GM19468 (cell line): Measurements from ENCODE around the gene TMEM97.
"Not testable (repeated sequence)": the region's sequence is repeated elsewhere in the genome, so short reads cannot be mapped to it uniquely, and the experiment has no call there.

ENCODE experiments used
- ATAC-seq: cut with Tn5 transposase; IDR thresholded peaks from one replicate; pipeline ENCODE4 v1.9.1; 2021; ENCODE audit warnings: mild to moderate bottlenecking, moderate library complexity, moderate number of reproducible peaks; ENCODE audit not compliant: unreplicated experiment; ENCODE audit errors: extremely low read depth

The TMEM97 gene

DNA sequence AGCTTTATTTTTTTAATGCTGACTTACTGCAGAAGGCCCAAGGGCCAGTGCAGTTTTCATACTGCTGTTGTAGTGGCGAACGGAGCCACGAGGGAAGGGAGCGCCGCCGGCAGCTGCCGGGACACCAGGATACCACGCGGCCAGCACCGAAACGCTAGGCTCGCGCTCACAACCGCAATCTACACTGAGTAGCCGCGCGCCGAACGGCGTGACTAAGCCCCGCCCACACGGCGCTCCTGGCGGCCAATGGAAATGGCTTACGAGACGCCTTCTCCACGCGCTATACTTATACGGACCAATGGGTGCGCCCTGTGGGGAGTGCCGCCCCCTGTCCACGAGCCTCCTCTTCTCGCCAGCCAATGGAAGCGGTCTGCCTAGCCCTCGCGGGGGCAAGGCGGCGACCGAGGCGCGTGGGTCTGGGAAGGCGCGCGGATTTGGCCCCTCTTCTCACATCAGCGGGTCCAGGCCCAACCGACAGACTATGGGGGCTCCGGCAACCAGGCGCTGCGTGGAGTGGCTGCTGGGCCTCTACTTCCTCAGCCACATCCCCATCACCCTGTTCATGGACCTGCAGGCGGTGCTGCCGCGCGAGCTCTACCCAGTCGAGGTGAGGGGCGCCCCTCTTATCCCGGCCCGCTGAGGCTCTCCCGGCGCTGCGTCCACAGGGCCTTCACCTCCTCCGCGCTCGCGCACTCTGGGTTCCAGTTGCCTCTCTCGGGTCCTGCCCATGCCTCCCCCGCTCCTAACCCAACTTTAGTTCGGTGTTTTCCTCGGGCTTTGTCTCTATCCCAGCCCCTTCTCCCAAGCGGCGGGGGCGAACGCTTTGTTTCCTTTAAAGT, at the start of gene TMEM97:
Gene TMEM97, plus strand, starts transcription at position 442 of the 839 bp plus-strand sequence. Its CDS starts 40 bp downstream, at position 482.
- peak; percentile 93 for ATAC-seq

DNA sequence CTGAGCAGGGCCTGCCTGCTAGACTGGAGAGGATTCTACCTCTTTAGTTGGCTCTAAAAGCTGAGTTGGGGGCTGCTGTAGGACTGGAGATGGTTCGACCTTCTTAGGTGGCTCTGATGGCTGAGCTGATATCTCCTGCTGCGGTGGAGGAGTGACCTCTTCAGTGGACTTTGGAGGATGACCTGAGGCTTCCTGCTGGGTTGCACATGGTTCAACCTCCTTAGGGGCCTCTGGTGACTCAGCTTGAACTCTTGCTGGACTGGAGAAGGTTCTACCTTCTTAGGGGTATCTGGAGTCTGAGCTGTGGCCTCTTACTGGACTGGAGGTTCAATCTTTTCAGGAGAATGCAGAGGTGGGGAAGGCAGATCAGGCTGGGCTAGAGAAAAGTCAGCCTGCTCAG, 48.9 kb upstream of the TMEM97 start:
- no peak for ATAC-seq

DNA sequence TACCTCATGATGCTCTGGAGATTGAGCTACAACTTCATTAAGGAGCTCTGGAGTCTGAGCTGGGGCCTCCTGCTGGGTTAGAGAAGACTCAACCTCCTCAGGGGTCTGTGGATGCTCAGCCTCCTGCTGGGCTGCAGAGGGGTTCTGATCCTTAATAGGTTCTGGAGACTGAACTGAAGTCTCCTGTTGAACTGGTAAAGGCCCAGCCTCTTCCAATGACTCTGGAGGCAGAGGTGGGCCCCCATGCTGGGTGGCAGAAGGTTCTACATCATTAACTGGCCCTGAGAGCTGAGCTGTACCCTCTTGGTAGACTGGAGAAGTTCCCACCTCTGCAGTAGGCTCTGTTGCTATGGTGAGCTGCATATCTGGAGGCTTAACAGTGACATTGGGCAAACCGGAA, 48.1 kb upstream of the TMEM97 start:
- ATAC-seq, result no peak

DNA sequence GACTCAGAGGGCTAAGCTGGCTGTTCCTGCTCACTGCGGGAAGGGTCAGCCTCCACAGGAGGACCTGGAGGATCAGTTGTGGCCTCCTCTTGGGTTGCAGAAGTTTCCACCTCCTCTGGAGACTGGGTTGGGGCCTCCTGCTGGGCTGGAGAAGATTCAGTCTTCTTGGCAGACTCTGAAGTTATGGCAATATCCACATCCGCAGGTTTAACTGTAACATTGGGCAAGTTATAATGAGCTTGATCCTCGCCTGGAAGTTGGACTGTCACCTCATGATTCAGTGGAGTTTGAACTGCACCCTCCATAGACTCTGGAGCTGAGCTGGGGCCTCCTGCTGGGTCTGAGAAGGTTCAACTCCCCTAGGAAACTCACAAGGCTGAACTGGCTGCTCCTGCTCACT, 47.6 kb upstream of the TMEM97 start:
- no peak for ATAC-seq

DNA sequence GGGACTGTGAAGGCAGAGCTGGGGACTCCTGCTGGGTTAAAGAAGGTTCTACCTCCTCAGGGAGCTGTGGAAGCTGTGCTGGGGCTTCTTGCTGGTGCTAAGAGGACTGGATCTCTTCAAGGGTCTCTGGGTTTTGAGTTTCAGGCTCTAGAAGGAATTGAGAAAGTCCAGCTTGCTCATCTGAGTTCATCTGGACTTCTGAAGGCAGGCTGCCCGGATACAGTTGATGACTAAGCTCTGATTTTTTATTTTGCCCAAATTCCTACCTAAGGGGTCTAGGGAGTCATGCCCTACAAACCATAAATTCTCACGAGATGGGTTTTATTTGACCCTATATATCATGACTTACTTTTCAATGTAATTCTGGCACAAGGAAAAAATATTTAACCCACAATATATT, 46.8 kb upstream of the TMEM97 start:
- ATAC-seq, result no peak

DNA sequence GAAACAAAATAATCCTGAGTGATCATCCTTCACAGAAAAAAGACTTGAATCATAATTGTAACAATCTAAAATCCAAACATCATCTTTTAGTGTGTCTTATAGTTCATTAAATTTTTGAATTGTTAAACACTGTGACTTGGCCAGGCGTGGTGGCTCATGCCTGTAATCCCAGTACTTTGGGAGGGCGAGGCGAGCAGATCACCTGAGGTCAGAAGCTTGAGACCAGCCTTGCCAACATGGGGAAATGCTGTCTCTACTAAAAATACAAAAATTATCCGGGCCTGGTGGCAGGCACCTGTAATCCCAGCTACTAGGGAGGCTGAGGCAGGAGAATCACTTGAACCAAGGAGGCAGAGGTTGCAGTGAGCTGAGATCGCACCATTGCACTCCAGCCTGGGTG, 45.7 kb upstream of the TMEM97 start:
- ATAC-seq, result not testable (repeated sequence)

DNA sequence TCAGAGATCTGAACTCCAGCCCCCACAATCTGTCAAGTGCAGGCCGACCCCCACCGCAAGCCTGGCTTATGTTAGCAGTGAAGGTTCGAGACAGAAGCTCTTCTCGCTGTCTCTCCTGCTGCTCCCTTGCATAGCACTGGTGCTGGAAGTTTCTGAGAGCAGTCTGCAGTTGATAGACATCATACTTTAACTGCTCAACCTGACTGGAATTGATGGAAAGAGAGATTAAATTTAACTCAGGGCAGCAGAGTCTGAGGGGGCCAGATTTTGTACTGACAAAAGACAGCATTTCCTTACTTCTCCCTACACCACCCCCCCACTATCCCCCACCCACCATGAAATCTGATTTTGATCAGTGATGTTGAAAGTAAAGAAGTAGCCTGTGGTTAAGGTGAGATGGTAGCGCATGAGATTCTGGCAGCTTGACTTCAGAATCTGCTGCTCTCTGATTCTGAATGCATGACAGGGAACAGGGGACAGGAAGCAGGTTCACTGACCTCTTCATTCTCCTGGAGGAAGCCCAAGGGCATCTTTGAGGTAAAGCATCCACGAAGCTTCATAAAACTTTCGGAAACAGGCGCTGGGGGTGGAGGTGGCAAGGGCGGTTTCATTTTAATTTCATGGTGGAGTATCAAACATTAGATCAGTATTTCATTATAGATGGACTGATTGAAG, 44.3 kb upstream of the TMEM97 start:
- ATAC-seq, result no peak

DNA sequence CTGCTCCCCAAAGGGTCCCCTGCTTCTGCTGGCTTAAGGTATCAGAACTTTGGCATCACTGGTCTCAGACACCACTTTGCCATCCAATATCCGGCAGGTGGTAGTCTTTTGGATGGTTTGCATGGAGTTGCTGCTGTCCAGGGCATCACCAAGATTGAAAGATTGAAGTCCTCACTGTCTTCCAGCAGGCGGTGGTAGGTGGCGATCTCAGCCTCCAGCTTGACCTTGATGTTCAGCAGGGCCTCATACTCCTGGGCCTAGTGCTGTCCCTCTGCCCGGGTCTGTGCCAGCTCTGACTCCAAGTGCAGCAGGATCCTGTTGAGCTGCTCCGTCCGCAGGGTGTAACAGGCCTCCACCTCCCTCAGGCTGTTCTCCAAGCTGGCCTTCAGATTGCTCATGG, 43.0 kb upstream of the TMEM97 start:
- ATAC-seq, result no peak

DNA sequence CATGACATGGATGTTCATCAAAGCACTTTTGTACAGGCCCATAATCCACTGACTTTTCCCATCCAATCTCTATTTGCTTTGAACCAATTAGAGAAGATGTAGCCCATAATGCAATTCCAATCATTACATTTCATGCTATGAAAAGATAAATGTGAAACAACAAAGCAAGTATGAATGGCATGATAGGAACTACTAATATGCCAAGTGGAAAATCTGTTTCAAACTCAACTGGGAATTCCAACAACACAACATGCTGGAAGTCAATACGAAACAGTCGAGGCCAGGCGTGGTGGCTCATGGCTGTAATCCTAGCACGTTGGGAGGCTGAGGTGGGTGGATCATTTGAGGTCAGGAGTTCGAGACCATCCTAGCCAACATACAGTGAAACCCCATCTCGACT, 39.6 kb upstream of the TMEM97 start:
- no peak for ATAC-seq

DNA sequence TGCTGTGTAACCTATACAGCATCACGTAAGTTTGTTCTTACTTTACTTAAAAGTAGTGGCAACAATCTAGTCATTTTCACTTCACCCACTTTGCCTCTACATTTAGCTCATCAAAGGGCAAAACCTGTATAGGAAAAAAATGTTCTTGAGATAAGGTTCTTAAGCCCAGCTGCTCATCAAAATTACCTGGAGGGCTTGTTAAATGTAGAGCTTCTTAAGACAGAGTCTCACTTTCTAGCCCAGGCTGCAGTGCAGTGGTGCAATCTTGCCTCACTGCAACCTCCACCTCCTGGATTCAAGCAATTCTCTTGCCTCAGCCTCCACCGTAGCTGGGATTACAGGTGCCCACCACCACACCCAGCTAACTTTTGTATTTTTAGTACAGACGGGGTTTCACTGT, 38.2 kb upstream of the TMEM97 start:
- ATAC-seq, result no peak

DNA sequence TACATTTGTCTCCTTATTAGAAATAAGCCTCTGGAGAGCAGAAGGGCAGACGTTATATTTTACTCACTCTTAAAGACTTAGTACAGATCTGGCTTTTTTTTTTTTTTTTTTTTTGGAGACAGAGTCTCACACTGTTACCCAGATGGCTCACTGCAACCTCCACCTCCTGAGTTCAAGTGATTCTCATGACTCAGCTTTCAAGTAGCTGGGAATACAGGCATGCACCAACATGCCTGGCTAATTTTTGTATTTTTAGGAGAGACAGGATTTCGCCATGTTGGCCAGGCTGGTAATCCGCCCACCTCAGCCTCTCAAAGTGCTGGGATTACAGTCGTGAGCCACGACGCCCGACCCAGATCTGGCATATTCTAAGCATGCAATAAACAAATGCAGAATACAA, 36.4 kb upstream of the TMEM97 start:
- ATAC-seq, result no peak

DNA sequence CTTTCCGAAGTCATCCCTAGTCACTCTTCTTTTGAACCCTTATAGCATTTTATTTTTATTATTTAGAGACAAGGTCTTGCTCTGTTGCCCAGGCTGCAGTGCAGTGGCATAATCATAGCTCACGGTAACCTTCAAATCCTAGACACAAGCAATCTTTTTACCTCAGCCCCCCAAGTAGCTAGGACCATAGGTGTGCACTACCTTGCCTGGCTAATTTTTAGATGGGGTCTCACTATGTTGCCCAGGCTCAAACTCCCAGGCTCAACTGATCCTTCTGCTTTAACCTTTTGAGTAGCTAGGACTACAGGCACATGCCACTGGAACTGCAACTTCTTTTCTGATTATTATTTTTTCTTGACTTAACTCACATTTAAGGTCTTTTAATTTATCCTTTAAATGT, 33.0 kb upstream of the TMEM97 start:
- no peak for ATAC-seq

DNA sequence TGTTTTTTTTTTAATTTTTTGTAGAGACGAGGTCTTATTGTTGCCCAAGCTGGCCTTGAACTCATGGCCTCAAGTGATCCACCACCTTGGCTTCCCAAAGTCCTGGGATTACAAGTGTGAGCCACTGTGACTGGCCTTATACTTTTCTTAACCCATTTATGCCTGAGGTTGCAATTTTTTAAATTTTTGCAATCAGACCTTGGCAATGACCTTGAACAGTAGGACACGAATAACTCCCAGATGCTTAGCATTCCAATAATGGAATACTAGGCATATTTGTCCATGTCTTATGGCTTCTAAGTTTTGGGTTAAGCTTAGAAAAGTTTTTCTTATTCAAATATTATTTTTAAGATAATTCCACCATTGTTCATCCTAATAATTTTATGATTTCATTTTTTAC, 28.3 kb upstream of the TMEM97 start:
- ATAC-seq, result no peak

DNA sequence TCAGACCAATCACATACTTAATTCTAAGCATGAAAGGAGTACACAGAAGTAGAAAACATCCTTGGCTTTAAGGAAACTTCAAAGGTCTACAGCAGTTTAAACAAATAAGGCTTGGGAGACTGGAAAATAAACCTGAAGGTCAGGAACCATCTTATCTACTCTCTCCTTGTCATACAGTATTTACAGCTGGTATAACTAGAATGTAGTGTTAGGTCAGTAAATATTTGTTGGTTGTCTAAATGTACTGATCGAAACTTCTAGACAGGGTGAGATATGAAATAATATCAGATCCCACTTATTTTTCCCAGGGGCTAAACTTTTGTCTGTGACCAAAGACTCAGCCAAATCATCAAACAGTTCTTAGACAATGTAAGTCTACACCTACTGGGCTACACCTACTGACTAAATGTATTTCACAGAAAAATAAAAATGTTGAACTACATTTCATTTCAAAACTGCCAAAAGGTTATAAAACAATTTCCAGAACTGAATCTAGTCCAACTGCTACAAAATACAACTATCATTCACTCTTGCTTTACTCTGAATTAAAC, 27.1 kb upstream of the TMEM97 start:
- ATAC-seq, result no peak

DNA sequence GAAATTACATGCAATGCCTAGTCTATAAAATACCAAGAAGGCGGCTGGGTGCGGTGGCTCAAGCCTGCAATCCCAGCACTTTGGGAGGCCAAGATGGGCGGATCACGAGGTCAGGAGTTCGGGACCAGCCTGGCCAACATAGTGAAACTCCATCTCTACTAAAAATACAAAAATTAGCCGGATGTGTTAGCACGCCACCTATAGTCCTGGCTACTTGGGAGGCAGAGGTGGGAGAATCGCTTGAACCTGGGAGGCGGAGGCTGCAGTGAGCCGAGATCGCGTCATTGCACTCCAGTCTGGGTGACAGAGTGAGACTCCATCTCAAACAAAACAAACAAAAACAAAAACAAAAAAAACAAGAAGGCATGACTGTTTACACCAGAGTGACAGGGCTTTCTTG, 26.1 kb upstream of the TMEM97 start:
- not testable (repeated sequence) for ATAC-seq

DNA sequence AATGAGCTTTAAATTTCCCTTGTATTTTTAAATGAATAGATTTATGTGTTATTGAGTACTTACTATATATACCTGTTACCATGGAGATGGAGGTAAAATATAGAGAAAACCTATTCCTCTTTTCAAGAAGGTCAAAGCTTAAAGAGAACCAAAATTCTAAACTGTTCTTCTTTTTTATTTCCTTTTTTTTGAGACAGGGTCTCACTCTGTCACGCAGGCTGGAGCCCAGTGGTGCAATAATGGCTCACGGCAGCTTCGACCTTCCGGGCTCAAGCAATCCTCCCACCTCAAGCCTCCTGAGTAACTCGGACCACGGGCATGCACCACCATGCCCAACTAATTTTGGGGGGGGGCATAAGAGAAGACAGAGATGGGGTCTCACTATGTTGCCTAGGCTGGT, 25.0 kb upstream of the TMEM97 start:
- no peak for ATAC-seq

DNA sequence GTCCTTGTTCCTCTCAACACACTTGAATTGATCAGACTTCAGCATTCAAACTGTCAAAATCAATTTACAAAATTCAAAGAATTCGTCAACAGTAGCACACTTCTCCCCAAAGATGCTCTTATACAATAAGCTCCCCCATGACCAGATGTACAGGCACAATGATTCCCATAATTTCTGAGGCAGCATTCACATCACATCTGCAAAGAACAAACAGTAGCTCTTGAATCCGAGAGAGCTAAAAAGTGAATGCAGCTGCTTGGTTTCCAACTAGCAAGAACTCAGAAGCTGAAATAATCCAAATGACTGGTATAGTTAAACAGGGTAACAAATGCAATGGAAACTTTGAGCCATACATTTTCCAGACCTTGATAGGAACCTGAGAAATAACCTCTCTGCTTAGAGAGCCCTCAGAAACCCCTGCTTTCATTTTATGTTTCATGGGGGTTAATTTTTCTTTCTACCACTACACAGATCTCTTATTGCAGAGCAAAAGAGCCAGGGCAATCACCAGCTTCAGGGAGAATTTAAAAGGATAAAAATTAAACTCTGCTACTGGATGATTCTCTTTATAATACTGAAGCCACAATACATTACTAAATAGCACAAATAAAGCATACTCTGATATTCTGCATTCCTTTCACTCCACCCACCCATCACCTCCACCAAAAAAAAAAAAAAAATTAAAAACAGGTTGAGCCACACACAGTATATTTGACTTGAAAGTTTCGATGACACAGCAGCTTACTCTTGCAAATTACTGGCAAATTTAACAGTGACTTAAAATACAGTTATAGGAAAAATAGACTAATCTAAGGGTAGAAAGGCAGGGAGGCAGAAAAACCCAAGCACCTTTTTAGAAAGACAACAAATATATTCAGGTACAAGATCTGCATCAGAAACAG, 23.1 kb upstream of the TMEM97 start:
- no peak for ATAC-seq

DNA sequence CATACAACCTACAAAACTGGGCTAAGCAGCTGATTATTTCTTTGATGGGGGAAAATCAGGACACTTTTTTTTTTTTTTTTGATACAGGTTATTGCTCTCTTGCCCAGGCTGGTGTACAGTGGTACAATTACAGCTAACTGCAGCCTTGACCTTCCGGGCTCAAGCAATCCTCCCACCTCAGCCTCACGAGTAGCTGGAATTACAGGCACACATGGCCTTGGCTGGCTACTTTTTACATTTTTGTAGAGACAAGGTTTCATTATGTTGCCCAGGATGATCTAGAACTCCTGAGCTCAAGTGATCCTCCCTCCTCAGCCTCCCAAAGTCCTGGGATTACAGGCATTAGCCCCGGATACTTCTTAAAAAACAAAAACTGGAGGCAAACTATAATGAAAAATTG, 20.6 kb upstream of the TMEM97 start:
- no peak for ATAC-seq

DNA sequence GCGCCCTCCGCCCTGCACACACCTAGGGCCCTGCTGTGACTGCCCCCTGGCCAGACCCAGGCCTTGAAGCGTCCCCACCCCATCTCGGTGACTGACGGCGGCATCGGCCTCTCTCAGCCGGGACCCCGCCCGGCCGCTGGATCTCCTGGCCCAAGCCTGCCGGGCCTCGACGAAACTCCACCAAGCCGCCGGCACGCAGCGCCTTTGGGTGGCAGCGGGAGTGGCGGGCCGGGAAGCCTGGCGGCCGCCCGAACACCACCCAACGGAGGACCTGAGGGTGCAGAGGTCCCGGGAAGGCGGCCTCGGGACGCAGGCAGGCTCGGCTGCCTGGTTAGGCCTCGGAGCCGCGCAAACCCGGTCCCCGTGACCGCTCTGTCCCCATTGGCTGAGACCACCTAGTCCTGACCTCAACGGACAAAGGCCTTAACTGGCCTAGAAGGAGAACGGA, 12.0 kb upstream of the TMEM97 start:
- ATAC-seq, result no peak

DNA sequence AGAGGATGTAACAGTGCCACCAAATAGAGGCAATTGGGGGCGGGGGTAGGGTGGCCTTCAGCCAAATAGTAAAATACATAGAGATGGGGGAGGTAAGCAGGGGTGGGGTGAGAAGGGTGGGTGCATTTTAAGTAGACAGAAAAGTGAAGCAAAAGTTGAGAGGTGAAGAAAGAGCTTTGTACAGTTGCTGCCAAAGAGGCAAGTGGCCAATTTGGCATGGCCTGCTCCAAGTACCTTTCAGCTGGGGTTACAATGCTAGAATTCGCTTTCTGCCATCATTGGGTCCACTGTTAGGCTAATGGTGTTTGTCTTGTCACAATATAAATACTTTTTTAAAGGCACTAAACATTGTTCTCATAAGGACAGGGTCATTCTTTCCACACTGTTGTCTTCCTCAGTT, 5.2 kb upstream of the TMEM97 start:
- ATAC-seq, result no peak
